ENCODE results near the gene ERN1.
"Not testable (repeated sequence)": the region's sequence is repeated elsewhere in the genome, so short reads cannot be mapped to it uniquely, and the experiment has no call there.

ERN1 gene

GRCh38 chr17:64025732-64026294 is 104.1 kb downstream of the ERN1 start:
- DNase-seq (ENCODE audit: low read depth in 2 of 2) = peak; percentile 79 to 85

GRCh38 chr17:64024781-64025731 is 104.9 kb downstream of the ERN1 start:
- no peak for DNase-seq (ENCODE audit: low read depth in 2 of 2)

- DNase-seq (ENCODE audit: low read depth in 2 of 2) = no peak
These were observed 105.7 kb downstream of the ERN1 start for GRCh38 chr17:64024215-64024654.

- DNase-seq (ENCODE audit: low read depth in 2 of 2) = no peak
These were observed 107.3 kb downstream of the ERN1 start for GRCh38 chr17:64022611-64023063.

GRCh38 chr17:64020056-64020766 is 109.7 kb downstream of the ERN1 start, which contains the start of gene ICAM2:
TSS of gene ICAM2 (minus strand) at chr17:64020633. CDS start at chr17:64006691, 13,942 bp downstream.
- peak; percentile 72 to 77 for DNase-seq (ENCODE audit: low read depth in 2 of 2)

- DNase-seq (ENCODE audit: low read depth in 2 of 2) = not testable (repeated sequence)
These were observed 110.4 kb downstream of the ERN1 start for GRCh38 chr17:64019551-64019961.

GRCh38 chr17:64017381-64017980 is 112.5 kb downstream of the ERN1 start:
- DNase-seq (ENCODE audit: low read depth in 2 of 2) = no peak

GRCh38 chr17:64016974-64017373 is 113.0 kb downstream of the ERN1 start:
- DNase-seq (ENCODE audit: low read depth in 2 of 2) = no peak

- no peak for DNase-seq (ENCODE audit: low read depth in 2 of 2)
These were observed 113.6 kb downstream of the ERN1 start for GRCh38 chr17:64016231-64016784.

- DNase-seq (ENCODE audit: low read depth in 2 of 2) = no peak
These were observed 114.5 kb downstream of the ERN1 start for GRCh38 chr17:64015447-64015846.

- DNase-seq (ENCODE audit: low read depth in 2 of 2) = no peak
These were observed 120.2 kb downstream of the ERN1 start for GRCh38 chr17:64009571-64010402.

- no peak for DNase-seq (ENCODE audit: low read depth in 2 of 2)
These were observed 121.1 kb downstream of the ERN1 start for GRCh38 chr17:64008830-64009229.

GRCh38 chr17:64008346-64008745 is 121.6 kb downstream of the ERN1 start:
- DNase-seq (ENCODE audit: low read depth in 2 of 2) = no peak

GRCh38 chr17:64007838-64008282 is 122.1 kb downstream of the ERN1 start:
- DNase-seq (ENCODE audit: low read depth in 2 of 2) = no peak

GRCh38 chr17:64007089-64007837 is 122.7 kb downstream of the ERN1 start:
- not testable (repeated sequence) for DNase-seq (ENCODE audit: low read depth in 2 of 2)

- DNase-seq (ENCODE audit: low read depth in 2 of 2) = no peak
These were observed 123.4 kb downstream of the ERN1 start for GRCh38 chr17:64006361-64007088.

- no peak for DNase-seq (ENCODE audit: low read depth in 2 of 2)
These were observed 124.2 kb downstream of the ERN1 start for GRCh38 chr17:64005734-64006167.

- no peak for DNase-seq (ENCODE audit: low read depth in 2 of 2)
These were observed 124.8 kb downstream of the ERN1 start for GRCh38 chr17:64004903-64005733.
